HL-60 (cell line): ENCODE measurements around the gene STK33.

Source experiments
- DNase-seq, 2 experiments: peaks; one replicate each; pipeline ENCODE4 v3.0.0-alpha.2; 2010 to 2020; ENCODE audit warnings: low read depth in 1 of 2, low spot score in 1 of 2
- H3K27ac ChIP-seq: fragments of 250-450 bp; sonication (Bioruptor Pico); replicated peaks from 2 replicates; pipeline ENCODE4 v1.5.1; 2020; ENCODE audit warnings: mild to moderate bottlenecking, moderate library complexity
- H3K27me3 ChIP-seq: fragments of 250-450 bp; sonication (Bioruptor Pico); 2 replicates; pipeline ENCODE4 v1.5.1; 2021; ENCODE audit warnings: mild to moderate bottlenecking, moderate library complexity; ENCODE audit not compliant: insufficient read depth, poor library complexity, severe bottlenecking
- H3K4me3 ChIP-seq: replicated peaks from 2 replicates; pipeline ENCODE4 v1.5.1; 2011; ENCODE audit warnings: mild to moderate bottlenecking, control low read depth, low read length; ENCODE audit not compliant: insufficient read depth
- GABPA ChIP-seq: IDR thresholded peaks from 2 replicates; pipeline ENCODE4 v1.6.1; 2012; ENCODE audit warnings: low read depth
- POLR2AphosphoS5 ChIP-seq: IDR thresholded peaks from 2 replicates; pipeline ENCODE4 v1.6.1; 2012; ENCODE audit warnings: low read depth
- REST ChIP-seq: IDR thresholded peaks from 2 replicates; pipeline ENCODE4 v1.6.1; 2012; ENCODE audit warnings: low read depth; ENCODE audit not compliant: insufficient replicate concordance
- SPI1 ChIP-seq: IDR thresholded peaks from 2 replicates; pipeline ENCODE4 v1.6.1; 2012; ENCODE audit warnings: low read depth, mild to moderate bottlenecking, borderline replicate concordance
- TF ChIP-seq, protein P1 (sequence below): IDR thresholded peaks from one replicate; pipeline ENCODE4 v1.5.1; 2011; ENCODE audit warnings: low read length, control low read depth, inconsistent platforms; ENCODE audit not compliant: insufficient read depth

Gene STK33

GRCh38 chr11:8488395-8488794 is 105.6 kb downstream of the STK33 start:
- Histone ChIP-seq H3K27me3 (no peaks in the 10 kb centered on the region), H3K4me3 (no peak overlapping the region), H3K27ac (no peak overlapping the region)
- TF ChIP-seq POLR2AphosphoS5 (no peak), SPI1 (no peak), GABPA (no peak), REST (no peak)
- TF ChIP-seq, protein P1, sequence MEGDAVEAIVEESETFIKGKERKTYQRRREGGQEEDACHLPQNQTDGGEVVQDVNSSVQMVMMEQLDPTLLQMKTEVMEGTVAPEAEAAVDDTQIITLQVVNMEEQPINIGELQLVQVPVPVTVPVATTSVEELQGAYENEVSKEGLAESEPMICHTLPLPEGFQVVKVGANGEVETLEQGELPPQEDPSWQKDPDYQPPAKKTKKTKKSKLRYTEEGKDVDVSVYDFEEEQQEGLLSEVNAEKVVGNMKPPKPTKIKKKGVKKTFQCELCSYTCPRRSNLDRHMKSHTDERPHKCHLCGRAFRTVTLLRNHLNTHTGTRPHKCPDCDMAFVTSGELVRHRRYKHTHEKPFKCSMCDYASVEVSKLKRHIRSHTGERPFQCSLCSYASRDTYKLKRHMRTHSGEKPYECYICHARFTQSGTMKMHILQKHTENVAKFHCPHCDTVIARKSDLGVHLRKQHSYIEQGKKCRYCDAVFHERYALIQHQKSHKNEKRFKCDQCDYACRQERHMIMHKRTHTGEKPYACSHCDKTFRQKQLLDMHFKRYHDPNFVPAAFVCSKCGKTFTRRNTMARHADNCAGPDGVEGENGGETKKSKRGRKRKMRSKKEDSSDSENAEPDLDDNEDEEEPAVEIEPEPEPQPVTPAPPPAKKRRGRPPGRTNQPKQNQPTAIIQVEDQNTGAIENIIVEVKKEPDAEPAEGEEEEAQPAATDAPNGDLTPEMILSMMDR: no peak
- DNase-seq: no peak

DNA sequence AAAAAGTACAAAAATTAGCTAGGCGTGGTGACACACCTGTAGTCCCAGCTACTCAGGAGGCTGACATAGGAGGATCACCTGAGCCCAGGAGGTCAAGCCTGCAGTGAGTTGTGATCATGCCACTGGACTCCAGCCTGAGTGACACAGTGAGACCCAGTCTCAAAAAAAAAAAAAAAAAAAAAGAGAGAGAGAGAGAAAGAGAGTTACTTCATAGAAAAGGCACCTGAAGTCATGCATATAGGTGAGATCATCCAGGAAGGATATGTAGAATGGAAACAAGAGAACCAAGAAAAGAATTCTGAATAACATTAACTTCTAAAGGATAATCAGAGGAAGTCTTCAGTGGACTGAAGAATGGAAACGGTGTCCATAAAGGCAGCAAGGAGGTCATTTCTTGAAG is 106.8 kb downstream of the STK33 start:
- no peak overlapping the region for H3K4me3 ChIP-seq
- no peaks in the 10 kb centered on the region for H3K27me3 ChIP-seq
- no peak for DNase-seq
- TF ChIP-seq, protein P1: no peak
- TF ChIP-seq GABPA: no peak
- no peak for TF ChIP-seq SPI1
- no peak for TF ChIP-seq POLR2AphosphoS5
- TF ChIP-seq REST: no peak
- H3K27ac ChIP-seq: no peak overlapping the region

GRCh38 chr11:8484251-8484650 is 109.8 kb downstream of the STK33 start:
- no peak overlapping the region for H3K27ac ChIP-seq
- TF ChIP-seq POLR2AphosphoS5 (no peak), GABPA (no peak), SPI1 (no peak), REST (no peak)
- TF ChIP-seq, protein P1: no peak

More at GRCh38 chr11:8484251-8484650, 109.8 kb downstream of the STK33 start:
- Histone ChIP-seq H3K4me3 (no peak overlapping the region), H3K27me3 (no peaks in the 10 kb centered on the region)
- DNase-seq: no peak
